Activated naive CD8-positive, alpha-beta T cell (primary cell): ENCODE measurements around the gene NTM.

ENCODE experiments used
- H3K27ac Mint-ChIP-seq: one replicate; pipeline ENCODE4 v1.8.0; 2021; ENCODE audit warnings: mixed read lengths
- H3K27me3 Mint-ChIP-seq: one replicate; pipeline ENCODE4 v1.8.0; 2021; ENCODE audit warnings: mixed read lengths
- H3K36me3 Mint-ChIP-seq: one replicate; pipeline ENCODE4 v1.8.0; 2021; ENCODE audit warnings: mixed read lengths
- H3K4me1 Mint-ChIP-seq: one replicate; pipeline ENCODE4 v1.8.0; 2021; ENCODE audit warnings: low read depth, mixed read lengths
- H3K4me3 Mint-ChIP-seq: one replicate; pipeline ENCODE4 v1.8.0; 2021; ENCODE audit warnings: mild to moderate bottlenecking, mixed read lengths
- H3K9me3 Mint-ChIP-seq: one replicate; pipeline ENCODE4 v1.8.0; 2021; ENCODE audit warnings: low read depth, mixed read lengths

The NTM gene

GRCh38 chr11:131609337-131609736 lies 238.9 kb downstream of the NTM start:
- no peak overlapping the region for H3K27ac Mint-ChIP-seq
- H3K4me3 Mint-ChIP-seq, result no peak overlapping the region
- no peaks in the 10 kb centered on the region for H3K9me3 Mint-ChIP-seq
- no peaks in the 10 kb centered on the region for H3K36me3 Mint-ChIP-seq
- H3K4me1 Mint-ChIP-seq, result no peaks in the 10 kb centered on the region
- peaks cover 5% of the 10 kb centered on the region for H3K27me3 Mint-ChIP-seq

GRCh38 chr11:131609921-131610320 lies 239.5 kb downstream of the NTM start:
- H3K27ac Mint-ChIP-seq, result no peak overlapping the region
- no peaks in the 10 kb centered on the region for H3K9me3 Mint-ChIP-seq
- H3K4me1 Mint-ChIP-seq, result no peaks in the 10 kb centered on the region
- no peak overlapping the region for H3K4me3 Mint-ChIP-seq
- peaks cover 5% of the 10 kb centered on the region for H3K27me3 Mint-ChIP-seq
- no peaks in the 10 kb centered on the region for H3K36me3 Mint-ChIP-seq

GRCh38 chr11:131611322-131611721 lies 240.9 kb downstream of the NTM start:
- H3K27me3 Mint-ChIP-seq, result peaks cover 5% of the 10 kb centered on the region
- no peaks in the 10 kb centered on the region for H3K36me3 Mint-ChIP-seq
- H3K9me3 Mint-ChIP-seq, result no peaks in the 10 kb centered on the region
- H3K27ac Mint-ChIP-seq, result no peak overlapping the region
- H3K4me1 Mint-ChIP-seq, result no peaks in the 10 kb centered on the region
- H3K4me3 Mint-ChIP-seq, result no peak overlapping the region

- H3K27ac Mint-ChIP-seq, result no peak overlapping the region
- no peaks in the 10 kb centered on the region for H3K4me1 Mint-ChIP-seq
- H3K27me3 Mint-ChIP-seq, result peaks cover 5% of the 10 kb centered on the region
- no peak overlapping the region for H3K4me3 Mint-ChIP-seq
- no peaks in the 10 kb centered on the region for H3K9me3 Mint-ChIP-seq
- H3K36me3 Mint-ChIP-seq, result no peaks in the 10 kb centered on the region
Measured at GRCh38 chr11:131612533-131612932, 242.1 kb downstream of the NTM start.

- H3K36me3 Mint-ChIP-seq, result no peaks in the 10 kb centered on the region
- H3K4me3 Mint-ChIP-seq, result no peak overlapping the region
- H3K27me3 Mint-ChIP-seq, result peaks cover 5% of the 10 kb centered on the region
- H3K9me3 Mint-ChIP-seq, result no peaks in the 10 kb centered on the region
- no peak overlapping the region for H3K27ac Mint-ChIP-seq
- no peaks in the 10 kb centered on the region for H3K4me1 Mint-ChIP-seq
Measured at GRCh38 chr11:131614631-131615030, 244.2 kb downstream of the NTM start.

- H3K36me3 Mint-ChIP-seq, result no peaks in the 10 kb centered on the region
- no peaks in the 10 kb centered on the region for H3K9me3 Mint-ChIP-seq
- no peak overlapping the region for H3K27ac Mint-ChIP-seq
- H3K4me3 Mint-ChIP-seq, result no peak overlapping the region
- H3K27me3 Mint-ChIP-seq, result peaks cover 4% of the 10 kb centered on the region
- H3K4me1 Mint-ChIP-seq, result no peaks in the 10 kb centered on the region
Measured at GRCh38 chr11:131615611-131616010, 245.2 kb downstream of the NTM start.

GRCh38 chr11:131616481-131617140 lies 246.2 kb downstream of the NTM start:
- no peaks in the 10 kb centered on the region for H3K27me3 Mint-ChIP-seq
- no peak overlapping the region for H3K4me3 Mint-ChIP-seq
- H3K27ac Mint-ChIP-seq, result no peak overlapping the region
- no peaks in the 10 kb centered on the region for H3K36me3 Mint-ChIP-seq
- H3K9me3 Mint-ChIP-seq, result no peaks in the 10 kb centered on the region
- H3K4me1 Mint-ChIP-seq, result no peaks in the 10 kb centered on the region

GRCh38 chr11:131618201-131618600 lies 247.8 kb downstream of the NTM start:
- Mint-ChIP-seq H3K27ac (no peak overlapping the region), H3K4me3 (no peak overlapping the region), H3K9me3 (no peaks in the 10 kb centered on the region), H3K27me3 (no peaks in the 10 kb centered on the region), H3K4me1 (no peaks in the 10 kb centered on the region), H3K36me3 (no peaks in the 10 kb centered on the region)

- H3K4me3 Mint-ChIP-seq, result no peak overlapping the region
- H3K9me3 Mint-ChIP-seq, result no peaks in the 10 kb centered on the region
- H3K4me1 Mint-ChIP-seq, result no peaks in the 10 kb centered on the region
- no peaks in the 10 kb centered on the region for H3K36me3 Mint-ChIP-seq
- H3K27me3 Mint-ChIP-seq, result peaks cover 1% of the 10 kb centered on the region
- no peak overlapping the region for H3K27ac Mint-ChIP-seq
Measured at GRCh38 chr11:131622193-131622592, 251.8 kb downstream of the NTM start.

GRCh38 chr11:131624531-131624930 lies 254.1 kb downstream of the NTM start:
- no peaks in the 10 kb centered on the region for H3K4me1 Mint-ChIP-seq
- peaks cover 3% of the 10 kb centered on the region for H3K27me3 Mint-ChIP-seq
- no peaks in the 10 kb centered on the region for H3K36me3 Mint-ChIP-seq
- no peaks in the 10 kb centered on the region for H3K9me3 Mint-ChIP-seq
- no peak overlapping the region for H3K4me3 Mint-ChIP-seq
- H3K27ac Mint-ChIP-seq, result no peak overlapping the region

- Mint-ChIP-seq H3K4me1 (no peaks in the 10 kb centered on the region), H3K9me3 (peaks cover under 1% of the 10 kb centered on the region), H3K36me3 (no peaks in the 10 kb centered on the region), H3K27ac (no peak overlapping the region), H3K27me3 (peaks cover 3% of the 10 kb centered on the region), H3K4me3 (no peak overlapping the region)
Measured at GRCh38 chr11:131626788-131627187, 256.4 kb downstream of the NTM start.

- H3K36me3 Mint-ChIP-seq, result peaks cover 2% of the 10 kb centered on the region
- H3K4me3 Mint-ChIP-seq, result no peak overlapping the region
- no peak overlapping the region for H3K27ac Mint-ChIP-seq
- H3K9me3 Mint-ChIP-seq, result peaks cover 6% of the 10 kb centered on the region
- no peaks in the 10 kb centered on the region for H3K4me1 Mint-ChIP-seq
- peaks cover 6% of the 10 kb centered on the region for H3K27me3 Mint-ChIP-seq
Measured at GRCh38 chr11:131628739-131629138, 258.3 kb downstream of the NTM start.

- H3K36me3 Mint-ChIP-seq, result peaks cover 2% of the 10 kb centered on the region
- H3K4me1 Mint-ChIP-seq, result no peaks in the 10 kb centered on the region
- H3K9me3 Mint-ChIP-seq, result peaks cover 6% of the 10 kb centered on the region
- peaks cover 6% of the 10 kb centered on the region for H3K27me3 Mint-ChIP-seq
- no peak overlapping the region for H3K4me3 Mint-ChIP-seq
- H3K27ac Mint-ChIP-seq, result no peak overlapping the region
Measured at GRCh38 chr11:131629925-131630540, 259.6 kb downstream of the NTM start.

GRCh38 chr11:131632971-131633370 lies 262.6 kb downstream of the NTM start:
- H3K36me3 Mint-ChIP-seq, result peaks cover 2% of the 10 kb centered on the region
- H3K4me1 Mint-ChIP-seq, result no peaks in the 10 kb centered on the region
- no peak overlapping the region for H3K4me3 Mint-ChIP-seq
- H3K27ac Mint-ChIP-seq, result no peak overlapping the region
- H3K27me3 Mint-ChIP-seq, result peaks cover 5% of the 10 kb centered on the region
- H3K9me3 Mint-ChIP-seq, result peaks cover 6% of the 10 kb centered on the region

- no peak overlapping the region for H3K27ac Mint-ChIP-seq
- no peaks in the 10 kb centered on the region for H3K4me1 Mint-ChIP-seq
- no peak overlapping the region for H3K4me3 Mint-ChIP-seq
- H3K36me3 Mint-ChIP-seq, result peaks cover 2% of the 10 kb centered on the region
- peaks cover 6% of the 10 kb centered on the region for H3K9me3 Mint-ChIP-seq
- H3K27me3 Mint-ChIP-seq, result peaks cover 3% of the 10 kb centered on the region
Measured at GRCh38 chr11:131633921-131634715, 263.7 kb downstream of the NTM start.
